Measurements from ENCODE around the gene PRICKLE1.

GRCh38 chr12:42510823-42511222 lies 78.7 kb downstream of the PRICKLE1 start:
- TF ChIP-seq EZH2 (IDR thresholded peaks at IDR 0.05; ENCODE audit: borderline replicate concordance, low read depth, low read length, severe bottlenecking), result no peak
- no peak for TF ChIP-seq CTCF (IDR thresholded peaks at IDR 0.05; ENCODE audit: borderline replicate concordance, extremely low read depth, low read length, poor library complexity, severe bottlenecking)
